Karpas-422 (cell line): ENCODE data around the gene SIGLEC8. TPM values are rescaled to one million over a fixed set of nuclear protein-coding genes. Genes with fewer than 3 reads are reported as not detected.
A peak's percentile ranks its signal among the peaks of the same experiment; 100 is the strongest.
"Not testable (repeated sequence)": the region's sequence is repeated elsewhere in the genome, so short reads cannot be mapped to it uniquely, and the experiment has no call there.

Experiments used
- DNase-seq: peaks from one replicate; pipeline ENCODE4 v3.0.0-alpha.2; 2015
- H2AFZ ChIP-seq: fragments of 200-600 bp; sonication (generic); 2 replicates; pipeline ENCODE4 v1.6.1; 2014; ENCODE audit warnings: antibody characterized with exemption, low read length, mixed read lengths
- H3K27ac ChIP-seq: fragments of 200-600 bp; sonication (generic); 2 replicates; pipeline ENCODE4 v1.5.1; 2014; ENCODE audit warnings: mild to moderate bottlenecking, low read length, moderate library complexity
- H3K27me3 ChIP-seq: fragments of 200-600 bp; sonication (generic); 2 replicates; pipeline ENCODE4 v1.6.1; 2014; ENCODE audit warnings: low read length, mixed read lengths
- H3K36me3 ChIP-seq: fragments of 200-600 bp; sonication (generic); 2 replicates; pipeline ENCODE4 v1.6.1; 2014; ENCODE audit warnings: low read length, mixed read lengths; ENCODE audit not compliant: insufficient read depth
- H3K4me1 ChIP-seq: fragments of 200-600 bp; sonication (generic); 2 replicates; pipeline ENCODE4 v1.6.1; 2014; ENCODE audit warnings: mild to moderate bottlenecking, low read length, mixed read lengths
- H3K4me2 ChIP-seq: fragments of 200-600 bp; sonication (generic); 2 replicates; pipeline ENCODE4 v1.6.1; 2014; ENCODE audit warnings: low read length, low read depth, mild to moderate bottlenecking; ENCODE audit not compliant: poor library complexity, severe bottlenecking
- H3K4me3 ChIP-seq: fragments of 200-600 bp; sonication (generic); 2 replicates; pipeline ENCODE4 v1.5.1; 2014; ENCODE audit warnings: mild to moderate bottlenecking, antibody characterized with exemption, low read length, mixed read lengths
- H3K79me2 ChIP-seq: fragments of 200-600 bp; sonication (generic); 2 replicates; pipeline ENCODE4 v1.6.1; 2014; ENCODE audit warnings: mild to moderate bottlenecking, low read length, mixed read lengths
- H3K9ac ChIP-seq: fragments of 200-600 bp; sonication (generic); 2 replicates; pipeline ENCODE4 v1.6.0; 2014; ENCODE audit warnings: low read length
- H3K9me2 ChIP-seq: fragments of 200-600 bp; sonication (generic), shearing (Covaris generic); replicated peaks from 2 replicates; pipeline ENCODE4 v1.6.0; 2014; ENCODE audit warnings: mild to moderate bottlenecking, low read length, moderate library complexity; ENCODE audit not compliant: insufficient read depth
- H3K9me3 ChIP-seq: fragments of 300-700, 200-600 bp; sonication (generic); 2 replicates; pipeline ENCODE4 v1.6.1; 2014; ENCODE audit warnings: low read length, mixed read lengths
- H4K20me1 ChIP-seq: fragments of 200-600 bp; sonication (generic); 2 replicates; pipeline ENCODE4 v1.6.1; 2014; ENCODE audit warnings: mild to moderate bottlenecking, antibody characterized with exemption, low read length, low read depth; ENCODE audit not compliant: insufficient read depth
- total RNA-seq: library from RNA; depleted of rRNA; stranded (reverse); fragments of >200 nt; shearing (Covaris generic); gene quantifications from 2 replicates; pipeline ENCODE4 v1.2.3, GENCODE V29; 2014; ENCODE audit warnings: low replicate concordance

SIGLEC8 gene
- total RNA-seq, 1 experiment from 2014 or later, result not detected

DNA sequence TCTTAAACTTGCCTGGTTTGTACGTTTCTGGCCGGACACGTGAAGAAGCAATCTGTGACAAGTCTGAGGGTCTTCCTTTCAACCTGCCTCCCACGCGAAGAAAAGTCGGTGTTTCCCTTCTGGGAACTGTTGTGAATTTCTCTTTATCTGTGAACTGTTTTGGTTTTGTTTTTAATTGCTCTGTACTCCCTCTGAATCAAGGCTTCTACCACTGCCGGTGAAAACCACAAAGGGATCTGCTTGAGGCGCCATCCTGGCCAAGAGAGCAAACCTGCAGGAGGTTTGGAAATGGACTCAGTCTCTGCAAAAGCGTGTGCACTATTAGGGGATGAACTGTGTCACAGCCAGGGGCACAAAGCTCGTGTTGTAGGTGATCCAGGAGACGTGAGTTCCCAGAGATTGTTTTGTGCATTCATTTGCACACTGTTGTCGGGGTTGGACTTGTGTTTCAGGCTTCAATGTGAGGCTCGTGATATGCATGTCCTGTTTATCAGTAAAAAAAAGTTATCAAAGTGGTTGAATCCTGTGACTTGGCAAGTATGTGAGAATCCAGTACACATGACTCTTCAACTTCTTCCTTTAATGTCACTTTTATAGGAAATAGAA lies 9.7 kb downstream of the SIGLEC8 start:
- Histone ChIP-seq H3K4me2 (no peak overlapping the region), H3K79me2 (no peaks in the 10 kb centered on the region), H3K9ac (no peak overlapping the region), H3K4me3 (no peak overlapping the region), H3K4me1 (no peaks in the 10 kb centered on the region), H3K36me3 (no peaks in the 10 kb centered on the region), H3K27me3 (no peaks in the 10 kb centered on the region), H3K27ac (no peak overlapping the region), H3K9me2 (no peaks in the 10 kb centered on the region), H2AFZ (no peak overlapping the region), H3K9me3 (peaks cover 9% of the 10 kb centered on the region; the same call in 1 of the 2 replicates), H4K20me1 (no peaks in the 10 kb centered on the region)
- DNase-seq, result no peak

DNA sequence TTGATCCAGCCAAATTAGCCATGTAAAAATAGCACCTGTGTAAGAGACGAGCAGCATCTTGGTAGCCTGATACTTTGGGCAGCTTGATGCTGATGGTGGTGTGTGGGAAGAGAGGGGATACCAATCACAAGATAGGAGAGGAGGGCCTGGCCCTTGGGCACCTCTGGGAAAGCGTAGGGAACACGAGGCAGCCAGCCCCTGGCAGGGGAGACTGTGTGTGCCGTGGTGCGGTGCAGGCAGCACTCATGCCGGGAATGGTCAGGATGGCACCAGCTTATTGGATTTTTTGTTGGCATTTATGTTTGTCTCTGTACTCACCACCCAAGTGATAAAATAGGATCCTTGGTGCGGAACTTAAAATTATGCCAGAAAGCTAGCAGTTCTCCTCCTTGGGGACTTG lies 10.2 kb downstream of the SIGLEC8 start:
- no peak overlapping the region for H3K4me3 ChIP-seq
- peaks cover 9% of the 10 kb centered on the region; the same call in 1 of the 2 replicates for H3K9me3 ChIP-seq
- H3K79me2 ChIP-seq, result no peaks in the 10 kb centered on the region
- no peak overlapping the region for H2AFZ ChIP-seq
- H3K36me3 ChIP-seq, result no peaks in the 10 kb centered on the region
- no peaks in the 10 kb centered on the region for H4K20me1 ChIP-seq
- no peaks in the 10 kb centered on the region for H3K9me2 ChIP-seq
- H3K4me2 ChIP-seq, result no peak overlapping the region
- no peaks in the 10 kb centered on the region for H3K4me1 ChIP-seq
- H3K9ac ChIP-seq, result no peak overlapping the region
- no peak overlapping the region for H3K27ac ChIP-seq
- no peaks in the 10 kb centered on the region for H3K27me3 ChIP-seq
- DNase-seq, result no peak

DNA sequence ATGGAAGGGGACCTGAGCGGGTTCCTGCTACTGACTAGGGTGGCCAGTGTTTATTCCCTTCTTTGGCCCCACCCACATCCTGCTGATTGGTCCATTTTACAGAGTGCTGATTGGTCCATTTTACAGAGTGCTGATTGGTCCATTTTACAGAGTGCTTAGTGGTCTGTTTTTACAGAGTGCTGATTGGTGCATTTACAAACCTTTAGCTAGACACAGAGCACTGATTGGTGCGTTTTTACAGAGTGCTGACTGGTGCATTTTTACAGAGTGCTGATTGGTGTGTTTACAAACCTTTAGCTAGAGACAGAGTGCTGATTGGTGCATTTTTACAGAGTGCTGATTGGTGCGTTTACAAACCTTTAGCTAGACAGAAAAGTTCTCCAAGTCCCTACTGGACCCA lies 10.7 kb downstream of the SIGLEC8 start:
- H2AFZ ChIP-seq, H3K79me2 ChIP-seq: not testable (repeated sequence)

DNA sequence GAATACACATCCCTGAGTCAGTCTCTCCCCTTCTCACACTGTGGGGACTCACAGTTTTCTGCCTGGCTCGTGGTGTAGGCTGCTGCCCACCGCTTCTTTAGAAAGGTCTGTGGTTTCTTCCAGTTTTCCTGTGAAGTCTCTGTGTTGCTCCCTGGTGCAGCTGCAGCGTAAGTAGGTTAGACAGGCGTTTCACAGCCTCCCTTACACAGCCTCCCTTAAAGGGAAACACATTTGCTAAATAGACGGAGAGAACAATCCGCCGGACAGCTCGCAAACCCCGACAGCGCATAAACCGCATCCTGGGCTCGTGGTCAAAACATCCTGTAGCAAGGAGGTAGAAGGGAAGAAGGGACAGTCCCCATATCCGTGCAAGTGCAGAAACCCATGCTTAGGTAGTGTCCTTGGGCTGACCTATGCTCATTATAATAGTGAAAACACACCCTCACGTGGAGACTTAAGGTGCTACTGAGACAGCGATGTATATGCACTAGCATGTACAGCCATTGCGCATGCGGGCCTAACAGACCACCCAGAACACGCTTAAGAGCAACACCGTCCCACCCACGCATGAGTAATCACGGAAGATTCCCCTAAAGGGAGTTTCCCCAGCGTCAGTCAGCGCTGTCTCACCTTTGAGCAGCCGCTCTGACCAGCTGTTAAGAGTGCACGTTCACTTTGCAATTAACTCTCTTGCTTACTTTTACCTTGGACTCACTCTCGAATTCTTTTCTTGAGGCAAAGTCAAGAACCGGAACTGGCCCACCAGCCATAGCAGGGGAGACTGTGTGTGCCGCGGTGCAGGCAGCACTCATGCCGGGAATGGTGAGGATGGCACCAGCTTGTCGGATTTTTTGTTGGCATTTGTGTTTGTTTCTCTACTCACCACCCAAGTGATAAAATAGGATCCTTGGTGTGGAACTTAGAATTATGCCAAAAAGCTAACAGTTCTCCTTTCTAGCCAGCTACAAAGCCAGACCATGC lies 16.6 kb downstream of the SIGLEC8 start:
- H2AFZ ChIP-seq, result peak overlapping the region; percentile 69
- peak; percentile 77 for DNase-seq
- H3K4me3 ChIP-seq, result peak overlapping the region; percentile 59
- no peaks in the 10 kb centered on the region for H3K36me3 ChIP-seq
- peak overlapping the region; percentile 42 for H3K9ac ChIP-seq
- H4K20me1 ChIP-seq, result no peaks in the 10 kb centered on the region
- H3K4me1 ChIP-seq, result peaks cover 34% of the 10 kb centered on the region
- H3K27me3 ChIP-seq, result no peaks in the 10 kb centered on the region
- no peak overlapping the region for H3K27ac ChIP-seq
- H3K4me2 ChIP-seq, result peak overlapping the region; percentile 71
- no peaks in the 10 kb centered on the region for H3K9me2 ChIP-seq
- no peaks in the 10 kb centered on the region for H3K9me3 ChIP-seq
- no peaks in the 10 kb centered on the region for H3K79me2 ChIP-seq

More for the DNA sequence above, 10.7 kb downstream of the SIGLEC8 start:
- not testable (repeated sequence) for H3K9ac ChIP-seq, H3K9me2 ChIP-seq, H3K4me3 ChIP-seq, H3K27me3 ChIP-seq, H3K4me2 ChIP-seq, H3K9me3 ChIP-seq, H3K4me1 ChIP-seq, H3K27ac ChIP-seq, H4K20me1 ChIP-seq, H3K36me3 ChIP-seq, DNase-seq

DNA sequence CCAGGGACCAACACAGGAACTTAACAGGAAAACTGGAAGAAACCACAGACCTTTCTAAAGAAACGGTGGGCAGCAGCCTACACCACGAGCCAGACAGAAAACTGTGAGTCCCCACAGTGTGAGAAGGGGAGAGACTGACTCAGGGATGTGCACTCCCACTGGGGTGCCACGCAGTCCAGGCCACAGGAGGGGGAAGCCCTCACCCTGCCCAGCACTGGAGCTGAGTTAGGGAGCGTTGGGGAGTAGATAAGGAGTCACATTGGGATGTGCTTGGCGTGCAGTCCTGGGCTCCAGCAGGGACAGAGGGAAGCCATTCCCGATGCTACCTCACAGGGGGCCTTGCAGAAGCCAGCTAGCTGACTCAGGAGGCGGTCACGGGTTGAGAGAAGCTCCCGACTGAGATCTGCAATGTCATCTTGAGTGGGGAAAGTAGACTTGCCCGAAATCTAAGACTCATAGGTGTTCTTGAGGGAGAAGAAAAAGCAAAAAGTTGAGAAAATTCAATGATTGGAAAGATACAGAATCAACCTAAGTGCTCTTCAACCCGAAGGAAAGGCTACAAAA lies 17.3 kb downstream of the SIGLEC8 start:
- no peaks in the 10 kb centered on the region for H3K9me3 ChIP-seq
- peak overlapping the region; percentile 69 for H2AFZ ChIP-seq
- peak overlapping the region; percentile 59 for H3K4me3 ChIP-seq
- H3K9me2 ChIP-seq, result no peaks in the 10 kb centered on the region
- no peak overlapping the region for H3K27ac ChIP-seq
- DNase-seq, result no peak
- no peaks in the 10 kb centered on the region for H4K20me1 ChIP-seq
- H3K36me3 ChIP-seq, result no peaks in the 10 kb centered on the region
- H3K9ac ChIP-seq, result peak overlapping the region; percentile 42
- no peaks in the 10 kb centered on the region for H3K79me2 ChIP-seq
- H3K4me1 ChIP-seq, result peaks cover 34% of the 10 kb centered on the region
- H3K4me2 ChIP-seq, result peak overlapping the region; percentile 71
- H3K27me3 ChIP-seq, result no peaks in the 10 kb centered on the region

DNA sequence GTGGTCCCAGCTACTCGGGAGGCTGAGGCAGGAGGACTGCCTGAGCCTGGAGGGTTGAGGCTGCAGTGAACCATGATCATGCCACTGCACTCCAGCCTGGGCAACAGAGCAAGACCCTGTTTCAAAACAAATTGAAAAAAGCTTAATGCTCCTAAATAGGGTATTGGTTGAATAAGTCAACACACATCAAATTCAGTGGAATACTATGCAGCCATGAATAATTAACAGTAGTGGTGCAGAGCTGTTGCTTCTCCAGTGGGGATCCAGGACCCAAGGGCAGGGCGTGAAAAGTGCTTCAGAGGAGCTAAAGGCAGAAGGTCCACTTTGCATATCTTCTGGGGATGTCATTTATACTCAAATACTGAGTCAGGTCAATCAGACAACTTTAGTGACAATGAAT lies 18.2 kb downstream of the SIGLEC8 start:
- no peak for DNase-seq
- Histone ChIP-seq H3K27ac (no peak overlapping the region), H3K4me2 (no peak overlapping the region), H2AFZ (no peak overlapping the region), H3K27me3 (no peaks in the 10 kb centered on the region), H3K9ac (no peak overlapping the region), H3K4me1 (peaks cover 34% of the 10 kb centered on the region), H3K9me3 (no peaks in the 10 kb centered on the region), H4K20me1 (no peaks in the 10 kb centered on the region), H3K4me3 (no peak overlapping the region), H3K9me2 (no peaks in the 10 kb centered on the region), H3K36me3 (no peaks in the 10 kb centered on the region), H3K79me2 (no peaks in the 10 kb centered on the region)

DNA sequence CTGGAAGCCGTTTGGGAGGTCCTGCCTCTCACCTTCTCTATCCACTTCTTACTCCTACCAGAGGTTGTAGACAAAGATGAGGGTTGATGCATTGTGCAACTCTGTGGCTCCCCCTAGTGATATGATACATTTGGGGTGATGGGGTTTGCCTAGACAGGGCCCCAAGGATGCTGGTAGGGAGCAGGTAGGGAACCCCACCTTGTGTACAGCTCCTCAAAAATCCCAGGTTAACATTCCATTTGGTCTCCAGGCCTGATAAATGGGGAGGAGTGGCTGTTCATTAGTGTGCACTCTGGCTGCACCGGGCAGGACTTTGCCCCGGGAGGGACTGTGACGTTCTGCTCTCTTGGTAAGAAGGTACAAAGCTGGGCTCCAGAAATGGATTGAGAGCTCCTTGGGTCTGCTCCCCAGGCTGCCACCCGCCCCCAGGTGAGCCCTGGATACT lies 19.2 kb downstream of the SIGLEC8 start:
- no peaks in the 10 kb centered on the region for H3K79me2 ChIP-seq
- H3K27me3 ChIP-seq, result no peaks in the 10 kb centered on the region
- H3K9me3 ChIP-seq, result no peaks in the 10 kb centered on the region
- H3K4me1 ChIP-seq, result peaks cover 34% of the 10 kb centered on the region
- peak; percentile 95 for DNase-seq
- H3K4me3 ChIP-seq, result no peak overlapping the region
- no peak overlapping the region for H3K9ac ChIP-seq
- no peaks in the 10 kb centered on the region for H3K36me3 ChIP-seq
- peak overlapping the region; percentile 57 for H3K4me2 ChIP-seq
- H3K9me2 ChIP-seq, result no peaks in the 10 kb centered on the region
- no peaks in the 10 kb centered on the region for H4K20me1 ChIP-seq
- H2AFZ ChIP-seq, result no peak overlapping the region
- H3K27ac ChIP-seq, result no peak overlapping the region

DNA sequence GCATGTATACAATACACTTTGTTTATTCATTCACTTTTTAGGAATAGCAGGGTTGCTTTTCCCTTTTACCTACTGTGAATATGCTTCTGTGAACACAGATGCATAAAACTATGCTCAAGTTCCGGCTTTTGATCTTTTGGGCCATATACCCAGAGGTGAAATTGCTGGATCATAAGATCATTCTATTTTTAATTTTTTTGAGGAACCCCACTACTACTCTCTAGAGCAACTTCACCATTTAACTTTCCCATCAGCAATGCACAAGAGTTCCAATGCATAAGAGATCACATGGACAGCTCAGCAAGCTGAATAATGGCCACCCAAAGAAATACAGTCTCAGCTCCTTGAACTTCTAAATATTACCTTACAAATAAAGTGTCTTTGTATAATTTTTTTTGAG lies 23.8 kb downstream of the SIGLEC8 start:
- Histone ChIP-seq H3K9me2 (no peaks in the 10 kb centered on the region), H3K36me3 (no peaks in the 10 kb centered on the region), H3K9me3 (no peaks in the 10 kb centered on the region), H3K27ac (no peak overlapping the region), H3K4me1 (peaks cover 15% of the 10 kb centered on the region), H3K9ac (no peak overlapping the region), H3K79me2 (no peaks in the 10 kb centered on the region), H3K4me2 (no peak overlapping the region), H4K20me1 (no peaks in the 10 kb centered on the region), H3K27me3 (0 out of 2 replicates have a peak, but pooled peaks cover 2% of the 10 kb centered on the region), H3K4me3 (no peak overlapping the region), H2AFZ (no peak overlapping the region)
- no peak for DNase-seq
